HG03064 (cell line): ENCODE data around the gene IL15RA.

Source experiments
- ATAC-seq: cut with Tn5 transposase; IDR thresholded peaks from one replicate; pipeline ENCODE4 v1.9.1; 2021; ENCODE audit warnings: low read depth; ENCODE audit not compliant: unreplicated experiment

The IL15RA gene, protein sequence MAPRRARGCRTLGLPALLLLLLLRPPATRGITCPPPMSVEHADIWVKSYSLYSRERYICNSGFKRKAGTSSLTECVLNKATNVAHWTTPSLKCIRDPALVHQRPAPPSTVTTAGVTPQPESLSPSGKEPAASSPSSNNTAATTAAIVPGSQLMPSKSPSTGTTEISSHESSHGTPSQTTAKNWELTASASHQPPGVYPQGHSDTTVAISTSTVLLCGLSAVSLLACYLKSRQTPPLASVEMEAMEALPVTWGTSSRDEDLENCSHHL

GRCh38 chr10:5977471-5978229, at the start of gene IL15RA:
Gene IL15RA, minus strand, starts transcription at chr10:5977543. Its CDS starts 51 bp downstream, at chr10:5977492.
- peak; percentile 61 for ATAC-seq

- no peak for ATAC-seq
Observed at GRCh38 chr10:6025683-6026255, 48.4 kb upstream of the IL15RA start.

- no peak for ATAC-seq
Observed at GRCh38 chr10:6024334-6024682, 47.0 kb upstream of the IL15RA start.

DNA sequence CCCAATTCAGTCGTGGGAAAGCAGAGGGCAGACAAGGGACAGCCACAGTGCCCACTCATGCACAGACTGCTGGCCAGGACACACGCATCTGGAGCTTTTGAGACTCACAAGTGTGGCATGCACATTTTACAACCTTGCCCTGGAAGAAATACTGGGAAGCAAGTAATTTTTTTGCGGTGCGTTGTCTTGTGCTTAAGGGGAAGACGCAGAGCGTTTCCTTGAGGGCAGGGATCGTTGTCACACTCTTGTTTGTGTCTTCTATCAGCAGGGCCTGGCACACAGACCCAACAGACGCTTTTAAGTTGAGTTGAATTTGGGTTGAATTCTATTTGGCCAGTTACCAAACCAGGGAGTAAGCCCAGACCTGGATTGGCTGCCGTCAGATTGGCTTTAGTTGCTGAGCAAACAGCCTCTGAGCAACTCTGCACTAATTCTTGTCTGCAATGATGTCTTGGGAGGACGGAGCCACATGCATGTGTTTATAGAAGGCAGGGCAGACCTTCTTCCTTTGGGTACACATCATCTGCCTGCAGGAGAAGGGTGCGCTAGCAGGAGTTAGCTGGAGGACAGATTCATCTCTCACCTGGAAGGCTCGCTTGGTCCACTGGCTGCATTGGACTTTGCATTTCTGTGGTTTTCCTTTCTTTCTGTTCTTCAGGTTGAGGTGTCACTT, 46.5 kb upstream of the IL15RA start:
- no peak for ATAC-seq

- no peak for ATAC-seq
Observed at GRCh38 chr10:6022660-6023059, 45.3 kb upstream of the IL15RA start.

GRCh38 chr10:6020826-6021225, 43.5 kb upstream of the IL15RA start:
- ATAC-seq, result no peak

GRCh38 chr10:6019796-6020195, 42.5 kb upstream of the IL15RA start:
- no peak for ATAC-seq

DNA sequence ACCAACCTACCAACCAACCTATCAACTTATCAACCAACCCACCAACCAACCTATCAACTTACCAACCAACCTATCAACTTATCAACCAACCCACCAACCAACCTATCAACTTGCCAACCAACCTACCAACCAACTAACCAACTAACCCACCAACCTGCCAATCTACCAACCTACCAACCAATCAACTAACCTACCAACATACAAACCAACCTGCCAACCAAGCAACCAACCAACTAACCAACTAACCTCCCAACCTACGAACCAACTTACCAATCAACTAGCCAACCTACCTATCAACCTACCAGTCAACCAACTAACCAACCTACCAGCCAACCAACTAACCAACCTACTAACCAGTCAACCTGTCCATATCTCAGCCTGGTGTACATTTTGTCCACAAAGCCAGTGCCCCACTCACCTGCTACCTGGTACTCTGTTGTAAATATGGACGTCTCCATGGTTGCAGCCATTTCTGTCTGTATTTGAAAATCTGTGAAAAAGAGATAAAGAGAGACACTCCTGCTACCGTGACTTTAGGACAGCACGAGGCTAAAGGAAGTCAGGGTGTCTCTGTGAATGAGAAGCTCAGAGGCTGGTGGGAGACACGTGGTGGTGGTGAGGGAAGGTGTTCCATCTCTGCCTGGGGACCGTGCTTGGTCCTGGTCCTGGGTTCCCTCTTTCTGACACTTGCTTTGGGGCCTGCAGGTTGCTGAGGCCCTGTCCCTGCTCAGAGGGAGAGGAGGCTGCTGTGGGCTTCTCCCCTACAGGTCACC, 41.9 kb upstream of the IL15RA start:
- ATAC-seq, result no peak

DNA sequence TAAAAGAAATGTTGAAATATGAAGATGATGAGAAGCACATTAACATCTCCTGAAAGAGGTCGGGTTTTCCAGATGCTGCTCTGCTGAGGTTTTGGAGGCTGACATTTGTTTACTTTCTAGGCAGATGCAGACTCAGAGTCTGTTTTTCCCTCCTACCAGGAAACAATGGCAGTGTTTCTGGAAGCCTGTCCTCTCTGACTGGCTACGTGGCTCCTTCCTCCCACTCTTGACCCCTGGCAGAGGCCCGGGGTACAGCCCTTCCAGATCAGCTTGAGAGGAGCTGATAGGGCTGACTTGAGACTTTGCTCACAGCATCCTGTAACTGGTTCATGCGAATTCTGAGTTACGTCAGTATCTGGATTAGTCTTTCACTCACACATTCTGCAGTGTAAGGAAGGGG, 41.1 kb upstream of the IL15RA start:
- ATAC-seq, result no peak

DNA sequence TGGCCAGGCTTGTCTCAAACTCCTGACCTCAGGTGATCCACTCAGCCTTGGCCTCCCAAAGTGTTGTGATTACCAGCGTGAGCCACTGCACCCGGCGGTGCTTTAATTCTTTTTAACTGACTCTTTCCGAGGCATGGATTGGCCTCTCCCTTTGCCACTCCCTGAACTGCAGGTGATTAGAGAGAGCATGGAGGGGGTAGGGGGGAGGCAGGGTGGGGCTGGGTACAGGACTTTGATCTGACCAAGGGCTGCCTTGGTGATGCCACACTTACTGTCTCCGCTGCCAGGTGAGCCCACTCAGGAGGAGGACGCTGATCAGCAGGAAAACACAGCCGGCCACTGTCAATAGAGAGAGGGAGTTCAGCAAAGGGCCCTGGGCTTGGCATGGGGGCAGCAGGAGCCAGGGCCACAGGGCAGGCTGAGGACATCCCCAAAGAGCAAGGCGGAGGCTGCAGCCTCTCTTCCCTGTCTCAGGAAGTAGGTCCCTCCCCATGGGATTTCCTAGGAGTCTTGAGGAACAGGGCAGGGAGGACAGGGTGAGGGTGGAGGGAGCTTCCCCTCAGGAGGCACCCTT, 40.5 kb upstream of the IL15RA start:
- no peak for ATAC-seq

DNA sequence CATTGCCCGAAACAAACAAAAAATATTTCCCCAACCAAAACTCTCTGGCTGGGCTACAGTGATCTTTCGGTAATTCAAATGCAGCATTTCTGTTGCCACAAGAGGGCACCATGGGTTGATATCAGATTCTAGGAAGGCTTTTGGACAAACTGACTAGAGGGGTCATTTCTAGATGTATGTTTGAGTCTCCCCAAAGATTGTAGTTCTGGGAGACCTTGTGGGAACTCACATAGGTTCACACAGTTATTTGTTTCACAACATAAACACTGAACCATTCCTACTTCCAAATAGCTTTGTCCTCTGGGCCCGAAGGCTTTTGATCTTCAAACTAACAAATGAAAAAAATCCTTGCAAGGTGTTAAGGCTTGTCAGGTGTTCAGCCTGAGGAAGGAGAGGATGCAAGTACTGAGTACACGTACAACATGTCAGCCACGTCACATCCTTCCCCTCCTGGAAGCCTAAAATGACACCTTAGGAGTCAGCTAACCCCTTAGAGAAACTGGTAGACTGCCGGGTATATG, 37.0 kb upstream of the IL15RA start:
- no peak for ATAC-seq

- ATAC-seq, result no peak
Observed at GRCh38 chr10:6013413-6014192, 36.3 kb upstream of the IL15RA start.

- no peak for ATAC-seq
Observed at GRCh38 chr10:6012121-6012905, 35.0 kb upstream of the IL15RA start.

DNA sequence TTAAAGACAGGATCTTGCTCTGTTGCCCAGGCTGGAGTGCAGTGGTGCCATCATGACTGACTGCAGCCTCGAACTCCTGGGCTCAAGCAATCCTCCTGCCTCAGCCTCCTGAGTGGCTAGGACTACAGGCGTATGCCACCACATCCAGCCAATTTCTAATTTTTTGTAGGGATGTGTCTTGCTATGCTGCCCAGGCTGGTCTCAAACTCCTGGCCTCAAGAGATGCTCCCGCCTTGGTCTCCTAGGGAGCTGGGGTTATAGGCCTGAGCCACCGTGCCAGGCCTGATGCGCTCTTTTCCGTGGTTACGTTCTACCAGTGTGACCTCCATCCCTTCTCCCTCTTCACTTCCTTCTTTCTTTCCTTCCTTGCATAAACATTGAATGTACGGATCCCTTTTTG, 34.2 kb upstream of the IL15RA start:
- ATAC-seq, result no peak

DNA sequence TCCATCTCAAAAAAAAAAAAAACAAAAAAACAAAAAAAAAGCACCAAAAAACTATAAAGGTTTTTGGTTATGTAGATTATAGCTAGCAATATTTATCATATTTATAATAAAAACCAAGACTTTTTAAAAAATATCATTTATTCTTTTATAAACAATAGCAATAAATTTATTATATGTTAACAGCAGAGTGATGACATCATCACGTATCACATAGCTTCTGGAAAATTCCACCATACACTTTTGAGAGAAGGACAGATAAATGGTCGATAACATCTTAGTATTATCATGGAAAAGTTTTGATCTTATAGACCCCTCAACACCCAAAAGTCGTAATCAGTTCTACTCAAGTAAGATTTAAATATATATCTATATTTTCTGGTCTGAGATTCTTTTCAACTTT, 33.2 kb upstream of the IL15RA start:
- ATAC-seq, result no peak

DNA sequence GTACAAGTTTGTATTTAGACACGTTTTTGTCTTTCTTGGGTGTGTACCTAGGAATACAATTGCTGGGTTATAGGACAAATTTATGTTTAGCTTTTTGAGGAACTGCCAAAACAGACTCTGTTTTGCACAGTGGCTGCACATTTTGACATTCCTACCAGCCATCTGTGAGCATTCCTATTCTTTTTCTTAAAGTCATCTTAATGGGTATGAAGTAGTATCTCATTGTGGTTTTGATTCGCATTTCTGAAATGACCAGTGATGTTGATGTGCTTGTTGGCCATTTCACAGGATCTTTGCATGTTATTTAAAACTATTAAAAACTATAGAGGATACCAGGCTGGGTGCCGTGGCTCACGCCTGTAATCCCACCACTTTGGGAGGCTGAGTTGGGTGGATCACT, 32.6 kb upstream of the IL15RA start:
- no peak for ATAC-seq

- ATAC-seq, result no peak
Observed at GRCh38 chr10:6009150-6009549, 31.8 kb upstream of the IL15RA start.

GRCh38 chr10:6008497-6009142, 31.3 kb upstream of the IL15RA start:
- ATAC-seq, result no peak
